Testis (tissue), 2 donors: ENCODE data around the gene ZFP69.

Source experiments
- POLR2A ChIP-seq: fragments of 450-650 bp; IDR thresholded peaks from one replicate; pipeline ENCODE4 v1.6.1; 2017; ENCODE audit warnings: antibody characterized with exemption, mild to moderate bottlenecking, moderate library complexity
- TF ChIP-seq, protein P1 (sequence below), 3 experiments: fragments of 450-650 bp in 2 of 3; fragments of 200-600 bp in 1 of 3; sonication (generic) in 1 of 3; IDR thresholded peaks; one replicate each; pipeline ENCODE4 v1.5.1; 2016 to 2019; ENCODE audit warnings: antibody characterized with exemption in 3 of 3, mild to moderate bottlenecking in 2 of 3, moderate library complexity in 1 of 3

DNA sequence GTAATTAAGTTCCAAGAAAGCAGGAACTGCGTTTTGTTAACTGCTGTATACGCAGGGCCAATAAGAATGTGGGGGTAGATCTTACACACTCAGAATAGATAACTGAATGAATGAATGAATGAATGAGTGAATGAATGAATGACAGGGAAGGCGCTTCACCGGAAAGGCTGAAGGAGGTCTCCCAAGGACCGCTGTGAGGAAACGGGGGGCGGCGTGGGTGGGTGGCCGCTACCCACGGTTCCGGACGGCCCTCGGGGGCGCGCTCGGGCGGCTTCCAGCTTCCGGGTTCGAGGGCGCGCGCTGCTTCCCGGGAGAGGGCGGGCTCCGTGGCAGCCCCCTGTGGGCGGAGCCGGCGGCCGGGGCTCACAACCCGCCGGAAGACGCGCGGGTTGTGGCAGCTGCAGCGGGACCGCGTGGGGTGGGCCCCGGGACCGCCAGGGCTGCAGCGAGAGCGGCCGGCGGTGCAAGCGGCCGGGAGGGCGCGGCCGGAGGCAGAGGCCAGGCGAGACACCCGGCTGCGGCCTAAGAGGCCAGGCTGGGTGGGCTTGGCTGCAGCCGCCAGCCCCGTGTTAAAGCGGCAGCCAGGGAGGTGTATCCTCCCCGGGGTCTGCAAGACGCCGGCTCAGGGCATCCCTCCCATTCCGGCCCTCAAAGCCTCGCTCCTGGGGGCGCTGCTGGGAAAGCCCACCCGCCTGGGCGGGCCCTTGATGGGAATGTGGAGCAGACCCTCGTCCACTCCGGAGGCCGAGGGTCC is at the start of gene ZFP69:
- TF ChIP-seq, protein P1, sequence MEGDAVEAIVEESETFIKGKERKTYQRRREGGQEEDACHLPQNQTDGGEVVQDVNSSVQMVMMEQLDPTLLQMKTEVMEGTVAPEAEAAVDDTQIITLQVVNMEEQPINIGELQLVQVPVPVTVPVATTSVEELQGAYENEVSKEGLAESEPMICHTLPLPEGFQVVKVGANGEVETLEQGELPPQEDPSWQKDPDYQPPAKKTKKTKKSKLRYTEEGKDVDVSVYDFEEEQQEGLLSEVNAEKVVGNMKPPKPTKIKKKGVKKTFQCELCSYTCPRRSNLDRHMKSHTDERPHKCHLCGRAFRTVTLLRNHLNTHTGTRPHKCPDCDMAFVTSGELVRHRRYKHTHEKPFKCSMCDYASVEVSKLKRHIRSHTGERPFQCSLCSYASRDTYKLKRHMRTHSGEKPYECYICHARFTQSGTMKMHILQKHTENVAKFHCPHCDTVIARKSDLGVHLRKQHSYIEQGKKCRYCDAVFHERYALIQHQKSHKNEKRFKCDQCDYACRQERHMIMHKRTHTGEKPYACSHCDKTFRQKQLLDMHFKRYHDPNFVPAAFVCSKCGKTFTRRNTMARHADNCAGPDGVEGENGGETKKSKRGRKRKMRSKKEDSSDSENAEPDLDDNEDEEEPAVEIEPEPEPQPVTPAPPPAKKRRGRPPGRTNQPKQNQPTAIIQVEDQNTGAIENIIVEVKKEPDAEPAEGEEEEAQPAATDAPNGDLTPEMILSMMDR (IDR thresholded peaks at IDR 0.05) = no peak
- TF ChIP-seq POLR2A = no peak
